Measurements from ENCODE around the gene SLC7A1. TPM values are rescaled to one million over a fixed set of nuclear protein-coding genes. Genes with fewer than 3 reads are reported as not detected.

Gene SLC7A1
- total and polyA plus RNA-seq, 2 donors (not counting 3 experiments of a cell fraction or from before 2014, with no cell fraction given), result 21.0 to 79.3 TPM

- intact Hi-C loops (cut with micrococcal nuclease), result no loop called here
- POLR2A ChIA-PET, result no interaction called here
Measured at GRCh38 chr13:29582171-29582570, 13.3 kb downstream of the SLC7A1 start.

More at GRCh38 chr13:29582171-29582570, 13.3 kb downstream of the SLC7A1 start:
- TF ChIP-seq POLR2AphosphoS5 (IDR thresholded peaks at IDR 0.05; ENCODE audit: insufficient read depth, low read depth, low read length), result no peak
- no peak for TF ChIP-seq MYC (IDR thresholded peaks at IDR 0.05; ENCODE audit: low read depth, low read length)
- TF ChIP-seq MAX (IDR thresholded peaks at IDR 0.05; ENCODE audit: insufficient read depth, insufficient read length), result no peak
- no peak for TF ChIP-seq JUN (IDR thresholded peaks at IDR 0.05; ENCODE audit: borderline replicate concordance, insufficient read depth, insufficient read length, low read depth)
- TF ChIP-seq, protein P1, sequence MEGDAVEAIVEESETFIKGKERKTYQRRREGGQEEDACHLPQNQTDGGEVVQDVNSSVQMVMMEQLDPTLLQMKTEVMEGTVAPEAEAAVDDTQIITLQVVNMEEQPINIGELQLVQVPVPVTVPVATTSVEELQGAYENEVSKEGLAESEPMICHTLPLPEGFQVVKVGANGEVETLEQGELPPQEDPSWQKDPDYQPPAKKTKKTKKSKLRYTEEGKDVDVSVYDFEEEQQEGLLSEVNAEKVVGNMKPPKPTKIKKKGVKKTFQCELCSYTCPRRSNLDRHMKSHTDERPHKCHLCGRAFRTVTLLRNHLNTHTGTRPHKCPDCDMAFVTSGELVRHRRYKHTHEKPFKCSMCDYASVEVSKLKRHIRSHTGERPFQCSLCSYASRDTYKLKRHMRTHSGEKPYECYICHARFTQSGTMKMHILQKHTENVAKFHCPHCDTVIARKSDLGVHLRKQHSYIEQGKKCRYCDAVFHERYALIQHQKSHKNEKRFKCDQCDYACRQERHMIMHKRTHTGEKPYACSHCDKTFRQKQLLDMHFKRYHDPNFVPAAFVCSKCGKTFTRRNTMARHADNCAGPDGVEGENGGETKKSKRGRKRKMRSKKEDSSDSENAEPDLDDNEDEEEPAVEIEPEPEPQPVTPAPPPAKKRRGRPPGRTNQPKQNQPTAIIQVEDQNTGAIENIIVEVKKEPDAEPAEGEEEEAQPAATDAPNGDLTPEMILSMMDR (IDR thresholded peaks at IDR 0.05; ENCODE audit: extremely low read depth in 1 of 2, insufficient read depth in 1 of 2, low read depth in 1 of 2, low read length in 2 of 2), result no peak
- TF ChIP-seq POLR2A (IDR thresholded peaks at IDR 0.05; ENCODE audit: low read depth, low read length), result no peak
- no peak for TF ChIP-seq EZH2 (IDR thresholded peaks at IDR 0.05; ENCODE audit: borderline replicate concordance, low read depth, low read length, severe bottlenecking)
- no peak overlapping the region for H3K4me3 ChIP-seq (replicated peaks in 1 of 3; ENCODE audit: insufficient read depth in 1 of 3, low read depth in 1 of 3, low read length in 3 of 3)
- H3K27ac ChIP-seq (ENCODE audit: insufficient read depth, low read depth, low read length), result no peak overlapping the region
- no peak overlapping the region for H3K9ac ChIP-seq (replicated peaks; ENCODE audit: extremely low read depth, insufficient read depth, low read length)
- dilution Hi-C loops (cut with MboI; ENCODE audit: extremely low pct_ligation_motif_present, low sequenced_read_pairs), result no loop called here
- CTCF ChIA-PET, result interaction anchor here (1.1 to 2.2 kb wide), 2 partner anchors 18 to 36 kb away, joined by 3 to 9 read pairs; no protein-coding TSS in a partner anchor
- H3K9me1 ChIP-seq (replicated peaks; ENCODE audit: control insufficient read depth, extremely low read depth, insufficient read depth, low read length), result no peaks in the 10 kb centered on the region
- FAIRE-seq (no peak), DNase-seq (ENCODE audit: low read depth, low spot score) (no peak)
- no TSS peak for BruUV-seq (replicated peaks)
- H3K27me3 ChIP-seq (ENCODE audit: control insufficient read depth in 2 of 2, insufficient read depth in 2 of 2, low read length in 2 of 2), result no peaks in the 10 kb centered on the region
- H3K9me3 ChIP-seq (replicated peaks; ENCODE audit: control insufficient read depth, insufficient read depth, low read length), result no peaks in the 10 kb centered on the region
- no peaks in the 10 kb centered on the region for H3K36me3 ChIP-seq (ENCODE audit: control insufficient read depth in 2 of 2, extremely low read depth in 1 of 2, insufficient read depth in 2 of 2, low read length in 2 of 2)
- peaks cover 99% of the 10 kb centered on the region for H3K79me2 ChIP-seq (ENCODE audit: control insufficient read depth, insufficient read depth, low read length)
- no peak overlapping the region for H3K4me2 ChIP-seq (ENCODE audit: insufficient read depth, low read length)
- H3K4me1 ChIP-seq (ENCODE audit: control insufficient read depth, extremely low read depth, insufficient read depth, low read length), result peaks cover 5% of the 10 kb centered on the region
- H4K20me1 ChIP-seq (replicated peaks; ENCODE audit: control insufficient read depth, extremely low read depth, insufficient read depth, low read length), result peaks cover 2% of the 10 kb centered on the region
- H2AFZ ChIP-seq (ENCODE audit: low read depth, low read length), result no peak overlapping the region

Data from endothelial cell of umbilical vein (primary cell).